Activated CD4-positive, alpha-beta T cell treated with anti-CD3 and anti-CD28 coated beads, Interleukin-2, amount 50 U/mL, for 24 hours (primary cell): ENCODE data around the gene MLIP.
"Not testable (repeated sequence)": the region's sequence is repeated elsewhere in the genome, so short reads cannot be mapped to it uniquely, and the experiment has no call there.

Experiments used
- DNase-seq, 2 donors: peaks; one replicate each; pipeline ENCODE4 v3.0.0-alpha.2; 2020; ENCODE audit warnings: low read depth in 1 of 2, low spot score in 1 of 2

The MLIP gene

GRCh38 chr6:54216336-54216735 is 105.1 kb downstream of the MLIP start:
- no peak for DNase-seq

GRCh38 chr6:54217018-54217417 is 105.8 kb downstream of the MLIP start:
- DNase-seq, result no peak

GRCh38 chr6:54222217-54222616 is 111.0 kb downstream of the MLIP start:
- no peak for DNase-seq

- no peak for DNase-seq
Measured at GRCh38 chr6:54232703-54233102, 121.5 kb downstream of the MLIP start.

- no peak for DNase-seq
Measured at GRCh38 chr6:54234539-54234938, 123.3 kb downstream of the MLIP start.

- DNase-seq, result no peak
Measured at GRCh38 chr6:54236984-54237383, 125.7 kb downstream of the MLIP start.

GRCh38 chr6:54238396-54238795 is 127.2 kb downstream of the MLIP start:
- DNase-seq, result no peak

GRCh38 chr6:54243699-54244098 is 132.5 kb downstream of the MLIP start:
- no peak for DNase-seq

- no peak for DNase-seq
Measured at GRCh38 chr6:54244430-54244829, 133.2 kb downstream of the MLIP start.

- DNase-seq, result no peak
Measured at GRCh38 chr6:54245265-54245664, 134.0 kb downstream of the MLIP start.

- no peak for DNase-seq
Measured at GRCh38 chr6:54248319-54248718, 137.1 kb downstream of the MLIP start.

GRCh38 chr6:54248994-54249393 is 137.8 kb downstream of the MLIP start:
- DNase-seq, result no peak

- not testable (repeated sequence) for DNase-seq
Measured at GRCh38 chr6:54249812-54250211, 138.6 kb downstream of the MLIP start.

GRCh38 chr6:54252496-54252895 is 141.3 kb downstream of the MLIP start:
- DNase-seq, result no peak

GRCh38 chr6:54252916-54253315 is 141.7 kb downstream of the MLIP start:
- DNase-seq, result no peak

- no peak for DNase-seq
Measured at GRCh38 chr6:54254886-54255285, 143.6 kb downstream of the MLIP start.

GRCh38 chr6:54255886-54256285 is 144.6 kb downstream of the MLIP start:
- DNase-seq, result no peak

GRCh38 chr6:54260025-54260424 is 148.8 kb downstream of the MLIP start:
- no peak for DNase-seq

GRCh38 chr6:54262499-54262898 is 151.3 kb downstream of the MLIP start:
- DNase-seq, result no peak

GRCh38 chr6:54262971-54263370 is 151.7 kb downstream of the MLIP start:
- no peak for DNase-seq

- DNase-seq, result no peak
Measured at GRCh38 chr6:54264581-54265272, 153.5 kb downstream of the MLIP start.

- no peak for DNase-seq
Measured at GRCh38 chr6:54266400-54266923, 155.2 kb downstream of the MLIP start.

- no peak for DNase-seq
Measured at GRCh38 chr6:54267798-54268197, 156.6 kb downstream of the MLIP start.
